GM18498 (cell line): ENCODE results near the gene RGP1.

Source experiments
- ATAC-seq: cut with Tn5 transposase; IDR thresholded peaks from one replicate; pipeline ENCODE4 v1.9.1; 2021; ENCODE audit warnings: mild to moderate bottlenecking, moderate library complexity; ENCODE audit not compliant: unreplicated experiment

RGP1 gene

GRCh38 chr9:35748858-35749514 is at the start of gene RGP1, which contains the start of gene GBA2:
TSS of gene RGP1 (plus strand) at chr9:35749287. CDS start at chr9:35749756, 469 bp downstream.
TSS of gene GBA2 (minus strand) at chr9:35749228. CDS start at chr9:35748704, 524 bp downstream.
- peak; percentile 83 for ATAC-seq

- no peak for ATAC-seq
Measured at GRCh38 chr9:35700031-35700430, 49.1 kb upstream of the RGP1 start.

GRCh38 chr9:35700942-35701341 is 48.1 kb upstream of the RGP1 start:
- ATAC-seq: no peak

- no peak for ATAC-seq
Measured at GRCh38 chr9:35702696-35703095, 46.4 kb upstream of the RGP1 start.

GRCh38 chr9:35703906-35704672 is 45.0 kb upstream of the RGP1 start:
- no peak for ATAC-seq

- no peak for ATAC-seq
Measured at GRCh38 chr9:35705372-35705771, 43.7 kb upstream of the RGP1 start.

GRCh38 chr9:35705836-35706430 is 43.2 kb upstream of the RGP1 start:
- ATAC-seq: no peak

- ATAC-seq: no peak
Measured at GRCh38 chr9:35706951-35707350, 42.1 kb upstream of the RGP1 start.

GRCh38 chr9:35708146-35708545 is 40.9 kb upstream of the RGP1 start:
- no peak for ATAC-seq

GRCh38 chr9:35710818-35711500 is 38.1 kb upstream of the RGP1 start:
- no peak for ATAC-seq

- peak; percentile 65 for ATAC-seq
Measured at GRCh38 chr9:35711501-35712428, 37.3 kb upstream of the RGP1 start.

- no peak for ATAC-seq
Measured at GRCh38 chr9:35712762-35713400, 36.2 kb upstream of the RGP1 start.

- ATAC-seq: no peak
Measured at GRCh38 chr9:35713578-35713977, 35.5 kb upstream of the RGP1 start.

GRCh38 chr9:35714123-35714522 is 35.0 kb upstream of the RGP1 start:
- no peak for ATAC-seq

GRCh38 chr9:35714579-35715252 is 34.4 kb upstream of the RGP1 start:
- no peak for ATAC-seq

- no peak for ATAC-seq
Measured at GRCh38 chr9:35716230-35716629, 32.9 kb upstream of the RGP1 start.

GRCh38 chr9:35717132-35717870 is 31.8 kb upstream of the RGP1 start:
- no peak for ATAC-seq

- no peak for ATAC-seq
Measured at GRCh38 chr9:35718721-35719511, 30.2 kb upstream of the RGP1 start.
